IPS-18c (cell line): ENCODE measurements around the gene GPM6B.
A peak's percentile ranks its signal among the peaks of the same experiment; 100 is the strongest.

Source experiments
- H3K4me3 ChIP-seq: 2 replicates; pipeline ENCODE4 v1.7.0; 2013; ENCODE audit warnings: low read depth, mild to moderate bottlenecking, low read length, moderate library complexity; ENCODE audit not compliant: insufficient read depth
- H3K9me3 ChIP-seq: one replicate; pipeline ENCODE4 v1.6.1; 2013; ENCODE audit warnings: mild to moderate bottlenecking, low read length, moderate library complexity; ENCODE audit not compliant: control insufficient read depth, insufficient read depth

GPM6B gene

GRCh38 chrX:13816643-13817627, at the start of gene GPM6B:
Gene GPM6B, minus strand, starts transcription at chrX:13817093. Its CDS starts 189 bp downstream, at chrX:13816904.
- Histone ChIP-seq H3K9me3 (no peaks in the 10 kb centered on the region), H3K4me3 (no peak within 1 kb of the TSS; the same call in 1 of the 2 replicates)

- no peak overlapping the region for H3K4me3 ChIP-seq
- H3K9me3 ChIP-seq: no peaks in the 10 kb centered on the region
Observed at GRCh38 chrX:13864264-13864663, 47.4 kb upstream of the GPM6B start.

- Histone ChIP-seq H3K4me3 (no peak overlapping the region), H3K9me3 (no peaks in the 10 kb centered on the region)
Observed at GRCh38 chrX:13863324-13863723, 46.4 kb upstream of the GPM6B start.

DNA sequence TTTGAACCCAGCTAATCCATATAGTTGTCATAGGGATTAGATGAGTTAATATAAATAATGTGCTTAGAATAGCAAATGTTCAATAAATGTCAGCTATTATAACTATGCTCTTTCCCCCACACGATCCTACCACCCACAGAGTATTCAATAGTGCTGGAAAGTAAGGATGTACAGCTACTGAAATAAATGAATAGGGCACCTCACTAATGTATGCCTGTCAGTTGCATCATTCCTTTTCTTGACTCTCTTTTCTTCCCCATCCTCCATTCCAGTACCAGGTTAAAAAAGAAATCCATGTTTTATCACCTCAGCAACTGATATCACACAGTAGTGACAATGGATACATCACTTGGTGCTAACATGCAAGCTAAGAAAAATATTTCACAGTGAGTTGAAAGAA, 42.8 kb upstream of the GPM6B start:
- no peak overlapping the region for H3K4me3 ChIP-seq
- H3K9me3 ChIP-seq: no peaks in the 10 kb centered on the region

DNA sequence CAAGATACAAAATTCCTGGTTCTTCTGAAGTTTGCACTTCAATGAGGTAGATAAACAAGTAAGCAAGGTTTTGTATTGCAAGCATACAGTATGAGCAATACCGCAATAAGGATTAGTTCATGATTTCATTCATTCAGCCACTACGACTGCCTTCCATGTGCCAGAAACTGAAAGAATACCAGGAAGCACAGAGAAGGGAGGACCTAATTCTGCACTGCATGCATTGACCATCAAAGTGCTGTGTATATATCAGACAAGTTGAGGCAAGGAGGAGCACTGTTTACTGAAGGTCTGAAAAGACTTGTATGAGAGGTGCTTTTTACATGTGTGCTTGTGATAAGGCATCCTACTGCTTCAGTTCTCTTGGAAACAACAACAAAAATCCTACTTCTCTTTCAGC, 40.9 kb upstream of the GPM6B start:
- H3K4me3 ChIP-seq: no peak overlapping the region; the same call in 1 of the 2 replicates
- H3K9me3 ChIP-seq: no peaks in the 10 kb centered on the region

DNA sequence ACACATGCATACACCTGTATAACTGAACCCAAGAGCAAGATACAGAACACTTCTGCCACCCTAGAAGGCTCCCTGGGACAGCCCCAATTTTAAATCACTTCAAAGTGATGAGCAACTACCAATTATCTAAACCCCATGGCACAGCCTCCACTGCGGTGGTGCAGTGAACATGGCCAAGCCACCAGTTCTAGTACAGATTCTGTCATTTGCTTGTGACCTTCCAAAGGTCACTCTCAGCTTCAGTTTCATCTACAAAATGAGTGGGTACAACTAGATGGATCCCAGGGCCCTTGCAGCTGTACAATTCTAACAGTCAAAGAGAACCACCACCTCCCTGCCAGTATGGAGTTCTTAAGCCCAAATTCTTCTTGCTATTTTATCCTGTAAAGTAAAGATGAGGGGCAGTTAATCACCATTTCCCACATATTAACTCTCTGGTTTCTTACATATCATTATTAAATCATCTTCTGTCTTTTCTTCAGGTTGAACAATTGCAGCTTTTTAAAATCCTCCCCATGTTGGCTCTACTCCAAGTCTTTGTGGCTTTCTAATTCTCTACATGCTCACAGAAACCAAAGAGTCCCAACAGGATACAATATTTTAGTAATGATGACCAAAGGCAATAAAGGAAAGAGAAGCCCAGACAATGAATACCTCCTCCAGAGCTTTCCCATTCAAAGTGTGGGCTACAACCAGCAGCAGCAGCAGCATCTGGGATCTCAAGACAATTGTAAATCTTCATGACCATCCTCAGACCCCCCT, 39.0 kb upstream of the GPM6B start:
- Histone ChIP-seq H3K4me3 (no peak overlapping the region), H3K9me3 (no peaks in the 10 kb centered on the region)

GRCh38 chrX:13854003-13854402, 37.1 kb upstream of the GPM6B start:
- H3K9me3 ChIP-seq: no peaks in the 10 kb centered on the region
- H3K4me3 ChIP-seq: no peak overlapping the region

DNA sequence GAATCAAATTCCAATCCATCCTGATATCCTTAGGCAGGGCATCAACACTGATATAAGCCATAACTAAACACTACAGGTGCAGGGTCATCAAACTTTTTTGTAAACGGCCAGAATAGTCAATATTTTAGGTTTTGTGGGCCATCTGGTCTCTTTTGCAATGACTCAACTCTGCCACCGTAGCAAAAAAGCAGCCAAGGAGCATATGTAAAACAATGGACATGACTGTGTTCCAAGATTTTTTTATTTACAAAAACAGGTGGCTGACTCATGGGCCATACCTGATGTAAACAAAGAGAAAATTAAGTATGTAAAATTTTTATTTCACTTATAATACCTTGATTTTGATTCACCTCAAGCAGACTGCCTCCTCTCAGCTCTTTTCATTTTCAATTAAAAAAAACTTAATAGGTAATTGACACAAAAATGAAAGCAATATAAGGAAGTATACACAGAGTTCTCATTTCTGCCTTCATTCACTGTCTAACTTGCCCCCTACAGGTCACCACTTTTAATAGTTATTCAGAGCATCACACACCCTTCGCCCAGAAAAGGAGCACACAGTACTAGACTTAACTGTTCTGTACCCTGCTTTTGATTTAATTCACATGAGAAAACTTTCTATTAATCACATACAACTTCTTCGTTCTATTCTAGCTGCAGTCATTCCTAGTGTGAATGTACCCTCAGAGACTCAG, 35.3 kb upstream of the GPM6B start:
- Histone ChIP-seq H3K4me3 (no peak overlapping the region), H3K9me3 (no peaks in the 10 kb centered on the region)

- H3K4me3 ChIP-seq: no peak overlapping the region
- no peaks in the 10 kb centered on the region for H3K9me3 ChIP-seq
Observed at GRCh38 chrX:13845721-13846378, 29.0 kb upstream of the GPM6B start.

- no peaks in the 10 kb centered on the region for H3K9me3 ChIP-seq
Observed at GRCh38 chrX:13843150-13843721, 26.3 kb upstream of the GPM6B start.

GRCh38 chrX:13840121-13840520, 23.2 kb upstream of the GPM6B start:
- H3K9me3 ChIP-seq: no peaks in the 10 kb centered on the region
- H3K4me3 ChIP-seq: no peak overlapping the region

More at GRCh38 chrX:13843150-13843721, 26.3 kb upstream of the GPM6B start:
- no peak overlapping the region for H3K4me3 ChIP-seq

GRCh38 chrX:13837290-13837745, 20.4 kb upstream of the GPM6B start:
- Histone ChIP-seq H3K9me3 (no peaks in the 10 kb centered on the region), H3K4me3 (peak overlapping the region; percentile 26; the same call in 1 of the 2 replicates)

DNA sequence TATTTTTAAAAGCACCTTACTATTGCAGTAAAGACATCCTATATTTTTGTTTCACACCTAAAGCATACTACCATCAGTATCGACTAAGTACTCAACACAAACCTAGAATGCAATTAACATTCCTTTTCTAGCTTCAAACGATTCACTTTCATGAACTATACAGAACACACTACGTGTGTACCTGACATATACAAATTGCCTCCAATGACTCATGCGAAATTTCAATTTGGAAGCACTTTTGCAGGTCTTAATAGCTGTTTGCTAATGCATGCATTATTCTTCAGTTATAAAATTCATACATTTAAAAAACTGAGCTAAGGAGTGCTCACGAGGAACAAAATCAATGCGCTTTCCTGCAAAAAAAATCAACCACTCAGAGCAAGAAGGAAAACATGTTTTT, 19.7 kb upstream of the GPM6B start:
- Histone ChIP-seq H3K9me3 (no peaks in the 10 kb centered on the region), H3K4me3 (no peak overlapping the region)

DNA sequence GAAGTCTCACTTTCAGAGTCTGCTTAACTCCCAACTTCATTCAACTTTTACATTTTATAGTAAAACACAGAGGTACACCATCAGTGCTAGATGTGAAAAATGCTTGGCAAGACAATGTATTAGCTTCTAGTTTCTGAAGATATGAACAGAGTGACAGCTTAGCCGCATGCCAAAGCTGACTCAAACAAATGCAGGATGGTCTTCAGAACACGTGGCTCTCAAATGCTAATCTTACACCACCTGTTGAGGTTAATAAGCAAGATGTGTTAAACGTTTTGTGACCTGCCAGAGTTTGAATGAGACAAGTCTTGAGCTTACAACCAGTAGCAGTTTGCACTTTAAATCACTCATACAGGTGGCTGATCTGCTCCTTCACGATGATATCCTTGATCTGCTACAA, 18.9 kb upstream of the GPM6B start:
- no peaks in the 10 kb centered on the region for H3K9me3 ChIP-seq

GRCh38 chrX:13834355-13834754, 17.5 kb upstream of the GPM6B start:
- no peak overlapping the region for H3K4me3 ChIP-seq
- H3K9me3 ChIP-seq: no peaks in the 10 kb centered on the region

More for the DNA sequence above, 18.9 kb upstream of the GPM6B start:
- H3K4me3 ChIP-seq: no peak overlapping the region

- H3K4me3 ChIP-seq: no peak overlapping the region
- H3K9me3 ChIP-seq: peaks cover 6% of the 10 kb centered on the region
Observed at GRCh38 chrX:13829983-13830382, 13.1 kb upstream of the GPM6B start.
